Measurements from ENCODE around the gene TSEN34. TPM values are rescaled to one million over a fixed set of nuclear protein-coding genes. Genes with fewer than 3 reads are reported as not detected.

The TSEN34 gene
- total RNA-seq, 2 experiments from 2014 or later = 16.7 to 23.6 TPM

GRCh38 chr19:54142166-54142780 lies 48.8 kb upstream of the TSEN34 start:
- DNase-seq (ENCODE audit: low spot score) = no peak
- no peak overlapping the region for H3K4me3 ChIP-seq (ENCODE audit: low read depth, low read length, poor library complexity, severe bottlenecking)
- H3K36me3 ChIP-seq (ENCODE audit: insufficient read depth, low read length) = peaks cover 82% of the 10 kb centered on the region
- TF ChIP-seq EZH2phosphoT487 (IDR thresholded peaks at IDR 0.05; ENCODE audit: borderline replicate concordance, low read depth, low read length) (no peak), CTCF (conservative IDR thresholded peaks at IDR 0.05; ENCODE audit: low read length) (no peak)
- no peaks in the 10 kb centered on the region; the same call in 1 of the 2 replicates for H4K20me1 ChIP-seq (ENCODE audit: insufficient read depth, low read length)
- H2AFZ ChIP-seq (ENCODE audit: low read length) = no peak overlapping the region
- ChIA-PET POLR2A (no interaction called here), CTCF (ENCODE audit: unreplicated experiment) (no interaction called here)
- H3K4me2 ChIP-seq (ENCODE audit: low read length) = no peak overlapping the region
- H3K27ac ChIP-seq (ENCODE audit: low read depth, low read length, poor library complexity, severe bottlenecking) = no peak overlapping the region
- peaks cover 14% of the 10 kb centered on the region for H3K4me1 ChIP-seq (ENCODE audit: insufficient read depth, low read length, poor library complexity, severe bottlenecking)
- no peaks in the 10 kb centered on the region for H3K9me3 ChIP-seq (ENCODE audit: low read length)
- no TSS peak for BruUV-seq (replicated peaks)
- H3K79me2 ChIP-seq (ENCODE audit: insufficient read depth, low read depth, low read length) = peaks cover 34% of the 10 kb centered on the region
- intact Hi-C loops (cut with micrococcal nuclease; ENCODE audit: unreplicated experiment) = no loop called here
- no peaks in the 10 kb centered on the region for H3K9me2 ChIP-seq (ENCODE audit: insufficient read depth, low read length)

GRCh38 chr19:54145541-54146158 lies 45.5 kb upstream of the TSEN34 start:
- H3K79me2 ChIP-seq (ENCODE audit: insufficient read depth, low read depth, low read length) = peaks cover 4% of the 10 kb centered on the region; the same call in 1 of the 2 replicates
- no peak overlapping the region for H3K4me3 ChIP-seq (ENCODE audit: low read depth, low read length, poor library complexity, severe bottlenecking)
- H3K4me2 ChIP-seq (ENCODE audit: low read length) = no peak overlapping the region
- DNase-seq (ENCODE audit: low spot score) = no peak
- H3K9me2 ChIP-seq (ENCODE audit: insufficient read depth, low read length) = no peaks in the 10 kb centered on the region
- H3K9me3 ChIP-seq (ENCODE audit: low read length) = no peaks in the 10 kb centered on the region
- no TSS peak for BruUV-seq (replicated peaks)
- H4K20me1 ChIP-seq (ENCODE audit: insufficient read depth, low read length) = no peaks in the 10 kb centered on the region
- POLR2A ChIA-PET = no interaction called here
- peaks cover 97% of the 10 kb centered on the region for H3K36me3 ChIP-seq (ENCODE audit: insufficient read depth, low read length)
- no peaks in the 10 kb centered on the region for H3K4me1 ChIP-seq (ENCODE audit: insufficient read depth, low read length, poor library complexity, severe bottlenecking)
- intact Hi-C loops (cut with micrococcal nuclease; ENCODE audit: unreplicated experiment) = no loop called here
- TF ChIP-seq EZH2phosphoT487 (IDR thresholded peaks at IDR 0.05; ENCODE audit: borderline replicate concordance, low read depth, low read length) = no peak
- no peak for TF ChIP-seq CTCF (conservative IDR thresholded peaks at IDR 0.05; ENCODE audit: low read length)
- no peak overlapping the region for H3K27ac ChIP-seq (ENCODE audit: low read depth, low read length, poor library complexity, severe bottlenecking)
- no peak overlapping the region for H2AFZ ChIP-seq (ENCODE audit: low read length)
- CTCF ChIA-PET (ENCODE audit: unreplicated experiment) = no interaction called here

- no peak for DNase-seq (ENCODE audit: low spot score)
- Histone ChIP-seq H3K79me2 (ENCODE audit: insufficient read depth, low read depth, low read length) (no peaks in the 10 kb centered on the region), H4K20me1 (ENCODE audit: insufficient read depth, low read length) (no peaks in the 10 kb centered on the region), H3K9me3 (ENCODE audit: low read length) (no peaks in the 10 kb centered on the region), H3K36me3 (ENCODE audit: insufficient read depth, low read length) (peaks cover 96% of the 10 kb centered on the region), H3K9me2 (ENCODE audit: insufficient read depth, low read length) (no peaks in the 10 kb centered on the region), H2AFZ (ENCODE audit: low read length) (no peak overlapping the region), H3K4me2 (ENCODE audit: low read length) (no peak overlapping the region), H3K27ac (ENCODE audit: low read depth, low read length, poor library complexity, severe bottlenecking) (no peak overlapping the region), H3K4me1 (ENCODE audit: insufficient read depth, low read length, poor library complexity, severe bottlenecking) (no peaks in the 10 kb centered on the region), H3K4me3 (ENCODE audit: low read depth, low read length, poor library complexity, severe bottlenecking) (no peak overlapping the region)
- BruUV-seq (replicated peaks) = no TSS peak
- CTCF ChIA-PET (ENCODE audit: unreplicated experiment) = no interaction called here
- TF ChIP-seq CTCF (conservative IDR thresholded peaks at IDR 0.05; ENCODE audit: low read length) (no peak), EZH2phosphoT487 (IDR thresholded peaks at IDR 0.05; ENCODE audit: borderline replicate concordance, low read depth, low read length) (no peak)
- POLR2A ChIA-PET = no interaction called here
- intact Hi-C loops (cut with micrococcal nuclease; ENCODE audit: unreplicated experiment) = no loop called here
These were observed 43.4 kb upstream of the TSEN34 start for GRCh38 chr19:54147676-54148075.
